OCI-LY1 (cell line): ENCODE data around the gene SIAE.

Experiments
- EZH2 ChIP-seq: fragments of 200-600 bp; sonication (generic), shearing (Covaris generic); IDR thresholded peaks from 2 replicates; pipeline ENCODE4 v1.8.0; 2017; ENCODE audit warnings: borderline replicate concordance, mixed run types, mild to moderate bottlenecking, antibody characterized with exemption, low read length, moderate library complexity, mixed read lengths
- TF ChIP-seq, protein P1 (sequence below): fragments of 200-600 bp; sonication (generic), shearing (Covaris generic); IDR thresholded peaks from 2 replicates; pipeline ENCODE4 v1.5.1; 2017; ENCODE audit warnings: mild to moderate bottlenecking, antibody characterized with exemption, low read length, moderate library complexity, mixed read lengths

DNA sequence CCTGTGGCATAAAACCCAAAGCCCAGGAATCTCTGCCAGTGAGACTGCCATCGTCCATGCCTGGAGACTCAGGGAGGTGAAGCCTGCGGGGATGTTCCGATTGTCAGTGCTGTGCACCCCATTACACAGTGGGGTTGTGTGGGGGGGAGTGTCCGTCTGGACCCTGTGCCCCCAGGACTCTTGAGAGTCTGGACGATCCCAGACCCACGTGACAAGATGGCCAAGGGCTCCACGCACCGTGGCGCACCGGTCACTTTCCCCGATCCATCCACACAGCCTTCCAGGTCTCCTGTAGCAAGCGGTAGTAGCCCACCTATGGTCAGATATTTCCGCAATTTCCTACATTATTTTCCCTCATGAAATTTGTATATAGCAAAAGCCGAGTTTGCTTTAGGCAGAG, 45.3 kb upstream of the SIAE start:
- TF ChIP-seq, protein P1, sequence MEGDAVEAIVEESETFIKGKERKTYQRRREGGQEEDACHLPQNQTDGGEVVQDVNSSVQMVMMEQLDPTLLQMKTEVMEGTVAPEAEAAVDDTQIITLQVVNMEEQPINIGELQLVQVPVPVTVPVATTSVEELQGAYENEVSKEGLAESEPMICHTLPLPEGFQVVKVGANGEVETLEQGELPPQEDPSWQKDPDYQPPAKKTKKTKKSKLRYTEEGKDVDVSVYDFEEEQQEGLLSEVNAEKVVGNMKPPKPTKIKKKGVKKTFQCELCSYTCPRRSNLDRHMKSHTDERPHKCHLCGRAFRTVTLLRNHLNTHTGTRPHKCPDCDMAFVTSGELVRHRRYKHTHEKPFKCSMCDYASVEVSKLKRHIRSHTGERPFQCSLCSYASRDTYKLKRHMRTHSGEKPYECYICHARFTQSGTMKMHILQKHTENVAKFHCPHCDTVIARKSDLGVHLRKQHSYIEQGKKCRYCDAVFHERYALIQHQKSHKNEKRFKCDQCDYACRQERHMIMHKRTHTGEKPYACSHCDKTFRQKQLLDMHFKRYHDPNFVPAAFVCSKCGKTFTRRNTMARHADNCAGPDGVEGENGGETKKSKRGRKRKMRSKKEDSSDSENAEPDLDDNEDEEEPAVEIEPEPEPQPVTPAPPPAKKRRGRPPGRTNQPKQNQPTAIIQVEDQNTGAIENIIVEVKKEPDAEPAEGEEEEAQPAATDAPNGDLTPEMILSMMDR: no peak
- TF ChIP-seq EZH2: no peak
